GM12875 (cell line): ENCODE measurements around the gene DLG5.

Experiments
- H3K4me3 ChIP-seq: one replicate; pipeline ENCODE4 v1.5.1; 2011; ENCODE audit warnings: low read depth, low read length, control low read depth
- CTCF ChIP-seq: IDR thresholded peaks from 2 replicates; pipeline ENCODE4 v1.5.1; 2011; ENCODE audit warnings: low read depth, mild to moderate bottlenecking, control low read depth, inconsistent platforms, low read length, moderate library complexity, borderline replicate concordance; ENCODE audit not compliant: insufficient read depth

DLG5 gene

DNA sequence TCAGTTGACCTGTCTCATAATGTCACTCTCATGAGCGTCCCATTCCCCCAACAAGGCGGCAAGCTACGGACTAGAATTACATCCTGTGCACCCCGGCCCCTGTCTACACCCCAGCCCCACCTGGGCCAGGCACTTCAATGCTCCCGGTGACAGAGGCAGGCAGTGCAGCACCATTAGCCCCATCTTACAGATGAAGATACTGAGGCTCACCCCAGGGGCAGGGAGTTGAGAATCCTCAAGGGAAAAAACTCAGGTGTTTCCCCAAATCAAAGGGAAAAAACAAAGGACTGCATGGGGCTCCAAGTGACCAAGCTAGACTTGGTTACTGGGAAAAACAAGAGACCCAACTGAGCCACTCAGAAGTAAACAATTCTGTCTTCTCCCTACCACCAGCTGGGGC is 4.5 kb downstream of the DLG5 start:
- no peak overlapping the region for H3K4me3 ChIP-seq
- TF ChIP-seq CTCF: no peak

DNA sequence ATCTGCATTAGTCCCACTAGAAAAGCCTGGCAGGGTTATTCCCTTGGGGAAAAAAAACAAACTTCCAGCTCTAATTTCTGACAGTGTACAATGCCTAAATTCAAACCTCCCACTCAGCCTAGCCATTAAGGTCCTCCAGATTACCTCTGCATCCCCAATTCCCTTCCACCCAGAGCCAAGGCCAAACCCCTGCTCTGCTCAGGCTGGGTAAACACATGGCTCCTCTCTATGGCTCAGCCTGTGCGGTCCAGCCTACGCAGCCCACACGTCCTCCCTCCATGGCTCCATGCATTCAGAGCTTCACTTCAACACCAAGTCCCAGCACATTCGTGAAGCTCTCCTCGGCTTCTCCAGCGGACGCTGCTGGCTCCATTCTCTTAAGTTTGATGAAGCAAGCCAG is 5.2 kb downstream of the DLG5 start:
- H3K4me3 ChIP-seq: no peak overlapping the region
- no peak for TF ChIP-seq CTCF

DNA sequence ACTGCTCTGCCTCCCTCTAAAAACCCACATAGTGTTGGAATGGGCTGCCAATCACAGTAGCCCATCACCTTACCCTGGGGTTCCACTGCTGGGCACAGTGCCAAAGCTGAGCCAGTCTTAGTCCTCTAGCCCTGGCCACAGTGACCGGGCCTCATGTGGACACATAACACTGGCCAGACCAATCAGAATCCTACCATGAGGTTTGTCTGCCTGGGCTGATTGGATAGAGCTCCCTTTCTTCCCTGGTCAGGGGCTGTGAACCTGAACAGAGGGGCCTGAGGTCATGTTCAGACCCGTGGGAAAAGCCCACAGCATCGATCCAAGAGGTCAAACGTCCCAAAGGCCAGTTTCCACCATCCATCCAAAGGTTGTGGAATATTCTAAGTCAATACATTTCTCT is 6.1 kb downstream of the DLG5 start:
- no peak for TF ChIP-seq CTCF
- H3K4me3 ChIP-seq: no peak overlapping the region

- TF ChIP-seq CTCF: no peak
- no peak overlapping the region for H3K4me3 ChIP-seq
These were observed 6.8 kb downstream of the DLG5 start for GRCh38 chr10:77919713-77920108.

DNA sequence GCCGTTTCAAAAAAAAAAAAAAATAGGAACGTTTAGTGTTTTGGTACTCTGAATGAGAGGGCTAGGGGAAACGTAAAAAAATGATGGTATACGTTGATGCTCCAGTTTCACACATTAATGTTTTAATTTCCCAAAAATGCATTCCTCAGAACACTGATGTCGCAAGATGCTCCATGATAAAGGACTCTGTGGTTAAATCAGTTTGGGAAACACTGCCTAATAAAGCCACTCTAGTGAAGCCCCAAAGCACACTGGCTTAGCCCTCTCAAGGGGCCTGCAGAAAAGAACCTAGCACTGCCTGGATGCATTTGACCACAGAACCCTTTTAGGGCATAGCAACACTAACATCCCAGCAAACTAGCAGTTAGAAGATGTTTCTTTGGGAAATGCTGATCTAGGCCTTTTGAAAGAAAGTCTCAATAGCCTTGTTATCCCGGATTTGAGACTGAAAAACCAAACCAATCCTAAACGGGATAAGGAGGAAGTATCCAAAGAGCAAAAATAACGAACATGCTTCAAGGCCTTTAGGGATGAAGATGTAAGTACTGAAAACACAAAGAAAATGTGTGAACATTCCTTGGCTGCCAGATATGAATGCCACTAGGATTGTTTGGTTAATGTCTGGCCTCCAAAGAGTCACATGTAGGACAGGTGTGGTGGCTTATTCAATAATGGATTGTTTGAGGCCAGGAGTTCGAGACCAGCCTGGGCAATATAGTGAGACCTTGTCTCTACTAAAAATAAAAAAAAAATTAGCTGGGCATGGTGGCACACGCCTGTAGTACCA is 11.0 kb downstream of the DLG5 start:
- no peak overlapping the region for H3K4me3 ChIP-seq
- TF ChIP-seq CTCF: no peak

DNA sequence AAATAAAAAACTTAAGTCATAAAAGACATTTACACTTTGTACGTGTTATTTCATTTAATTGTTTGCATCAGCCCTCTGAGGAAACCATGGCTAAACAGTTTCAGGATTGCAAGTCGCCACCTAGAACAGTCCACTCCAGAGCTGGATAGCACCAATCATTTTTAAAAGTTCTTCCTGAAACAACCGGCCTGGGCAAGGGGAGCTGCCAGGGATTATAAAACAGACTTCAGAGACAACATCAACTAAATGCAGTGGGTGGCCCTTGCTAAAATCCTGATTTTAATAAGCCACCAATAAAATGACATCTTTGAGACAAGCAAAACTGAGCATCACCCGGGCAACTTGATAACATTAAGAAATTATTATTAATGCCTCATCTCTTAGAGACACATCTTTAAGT is 13.5 kb downstream of the DLG5 start:
- no peak for TF ChIP-seq CTCF

DNA sequence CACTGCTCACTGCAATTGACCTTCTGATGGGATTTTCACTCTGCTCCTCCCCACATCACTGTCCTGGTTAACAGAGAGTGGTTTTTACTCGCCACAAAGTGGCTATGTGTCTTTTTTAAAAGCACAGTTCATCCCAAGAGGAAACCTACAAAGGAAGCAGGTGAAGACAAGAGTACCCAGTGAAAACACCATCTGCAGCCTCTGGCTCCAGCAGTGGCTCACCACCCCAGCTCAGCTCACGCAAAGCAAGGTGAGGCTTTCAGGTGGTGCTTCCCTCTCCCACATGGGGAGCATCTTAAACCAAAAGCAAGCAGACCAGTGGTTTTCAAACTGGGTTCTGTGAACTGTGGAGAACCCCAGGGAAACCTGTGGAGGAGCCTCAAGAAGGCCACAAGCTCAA is 14.0 kb downstream of the DLG5 start:
- no peak overlapping the region for H3K4me3 ChIP-seq
- no peak for TF ChIP-seq CTCF

More for the DNA sequence above, 13.5 kb downstream of the DLG5 start:
- H3K4me3 ChIP-seq: no peak overlapping the region
